Measurements from ENCODE around the gene SLC39A9.
A peak's percentile ranks its signal among the peaks of the same experiment; 100 is the strongest.
"Not testable (repeated sequence)": the region's sequence is repeated elsewhere in the genome, so short reads cannot be mapped to it uniquely, and the experiment has no call there.

Gene SLC39A9

GRCh38 chr14:69479696-69480095, 81.2 kb downstream of the SLC39A9 start:
- no peak for DNase-seq

DNA sequence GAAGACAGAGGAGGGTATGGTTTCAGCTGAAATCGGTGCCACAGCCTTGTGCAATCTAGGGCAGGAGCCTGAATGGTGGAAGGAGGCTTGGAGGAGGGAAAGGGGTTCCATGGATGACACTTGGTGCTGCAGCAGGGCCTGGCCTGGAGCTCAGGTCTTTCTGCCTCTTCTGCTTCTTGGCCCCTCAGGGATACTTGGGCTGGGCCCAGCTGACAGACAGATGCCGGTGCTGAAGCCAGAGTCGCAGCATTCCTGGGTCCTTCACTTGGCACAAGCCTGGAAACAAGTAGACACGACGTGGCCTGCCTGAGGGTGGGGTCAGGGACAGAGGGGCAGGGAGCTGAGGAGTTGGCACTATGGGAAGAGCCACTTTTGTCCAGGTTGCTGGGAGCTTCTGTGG, 81.6 kb downstream of the SLC39A9 start:
- no peak for DNase-seq

DNA sequence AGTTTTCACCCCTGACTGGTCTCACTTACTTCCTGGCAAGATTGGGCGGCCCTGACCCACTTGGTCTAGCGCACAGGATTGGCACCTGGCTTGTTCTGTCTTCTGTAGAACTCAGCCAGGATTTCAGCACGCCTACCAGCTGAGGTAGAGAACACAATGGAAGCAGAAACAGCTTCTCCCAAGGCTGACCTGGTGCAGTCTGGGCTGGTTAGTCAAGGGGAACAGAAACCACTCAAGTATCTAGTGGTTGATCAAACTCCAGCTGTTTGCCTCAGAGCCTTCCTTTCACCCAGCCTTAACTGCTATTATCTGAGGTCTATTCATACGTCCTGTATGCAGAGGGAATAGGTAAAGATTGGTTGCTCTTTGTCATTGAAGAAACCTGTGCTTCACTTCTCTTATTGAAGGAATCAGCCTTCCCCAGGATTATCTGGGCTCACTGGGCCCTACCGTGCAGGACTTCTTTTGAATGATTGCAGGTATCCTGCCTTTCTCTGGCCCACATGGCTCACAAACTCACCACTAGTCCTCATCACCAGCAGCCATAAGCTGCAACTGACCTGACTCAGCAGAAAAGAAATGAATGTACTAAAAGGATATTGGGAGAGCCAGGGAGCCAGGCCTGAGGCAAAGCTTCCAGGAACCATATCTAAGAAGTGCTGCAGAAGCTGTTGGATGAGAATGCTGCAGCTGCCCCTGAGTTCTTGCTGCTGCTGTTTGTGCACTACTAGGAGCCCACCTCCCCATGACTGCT, 83.5 kb downstream of the SLC39A9 start:
- DNase-seq, result no peak

GRCh38 chr14:69483765-69484443, 85.4 kb downstream of the SLC39A9 start:
- no peak for DNase-seq

- peak; percentile 30 for DNase-seq
Observed at GRCh38 chr14:69484444-69485314, 86.2 kb downstream of the SLC39A9 start, which contains the start of gene PLEKHD1. Gene PLEKHD1, plus strand, starts transcription at chr14:69484728. Its CDS starts 238 bp downstream, at chr14:69484966.

DNA sequence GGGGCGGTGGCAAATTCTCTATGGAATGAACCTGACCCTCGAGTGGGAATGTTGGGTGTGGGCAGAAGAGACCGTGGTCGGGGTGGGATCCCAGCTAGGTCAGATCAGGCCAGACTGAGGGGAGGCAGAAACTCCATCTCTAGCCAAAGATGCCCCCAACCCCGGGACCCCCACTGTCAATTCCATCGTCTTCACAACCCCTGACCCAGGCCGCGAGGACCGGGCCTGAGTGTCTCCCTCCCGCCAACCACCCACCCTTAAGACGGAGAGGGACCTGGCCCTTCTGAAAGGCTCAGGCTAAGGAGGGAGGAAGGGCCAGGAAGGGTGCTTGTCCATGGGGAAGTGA, 86.8 kb downstream of the SLC39A9 start:
- DNase-seq, result no peak

DNA sequence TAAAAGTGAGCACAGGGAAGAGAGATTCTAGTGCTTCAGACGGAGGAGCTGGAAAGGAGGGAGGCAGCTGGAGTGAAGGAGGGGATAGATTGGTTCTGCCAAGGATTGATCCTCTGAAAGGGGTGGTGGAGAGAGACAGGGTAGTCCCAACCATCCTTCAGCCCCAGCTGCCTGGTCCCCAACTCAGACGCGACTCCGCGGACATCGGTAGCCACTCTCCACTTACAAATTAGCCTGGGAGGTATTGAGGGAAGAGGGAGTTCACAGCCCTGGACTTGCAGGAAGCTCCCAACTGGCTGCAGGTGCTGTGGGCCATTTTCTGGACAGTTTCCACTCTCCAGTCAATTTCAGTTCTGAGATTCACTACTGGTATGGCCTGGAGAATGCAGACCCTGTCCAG, 87.2 kb downstream of the SLC39A9 start:
- DNase-seq, result no peak

DNA sequence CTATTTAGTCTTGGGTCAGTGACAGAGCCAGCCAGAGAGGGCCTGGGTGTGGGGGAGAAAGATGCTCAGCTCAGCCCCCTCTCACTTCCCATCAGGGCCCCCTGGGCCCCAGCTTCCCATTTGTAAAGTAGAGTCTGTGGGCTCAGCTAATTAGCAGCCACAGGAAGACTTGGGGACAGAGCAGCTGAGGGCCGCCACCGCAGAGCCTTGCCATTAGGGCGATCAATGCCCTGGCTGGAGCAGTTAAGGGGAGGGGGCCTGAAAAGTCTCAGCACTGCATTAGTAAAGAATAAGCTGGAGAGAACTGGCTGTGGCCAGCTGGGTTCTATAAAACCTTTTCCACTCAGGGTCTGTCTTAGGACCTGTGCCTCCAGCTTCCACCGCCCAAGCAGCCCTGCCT, 88.7 kb downstream of the SLC39A9 start:
- no peak for DNase-seq

DNA sequence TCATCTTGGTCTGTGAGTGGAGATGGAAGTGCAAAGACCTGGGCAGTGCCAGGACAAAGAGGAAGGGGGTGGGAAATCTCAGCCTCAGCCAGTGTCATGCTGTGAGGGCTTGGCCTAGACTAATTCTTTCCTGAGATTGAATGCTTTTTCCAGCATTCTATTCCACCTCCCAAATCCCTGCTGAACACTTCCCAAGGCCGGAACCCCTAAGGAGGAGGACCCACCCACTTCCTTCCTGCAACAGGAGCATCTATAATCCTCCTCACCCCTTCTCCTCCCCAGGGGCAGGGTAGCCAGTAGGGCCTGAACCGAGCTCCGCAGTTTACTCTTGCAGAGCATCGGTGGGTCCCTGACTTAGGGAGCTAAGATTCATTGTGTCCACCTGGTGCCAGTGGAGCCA, 89.3 kb downstream of the SLC39A9 start:
- DNase-seq, result no peak

- no peak for DNase-seq
Observed at GRCh38 chr14:69489495-69489894, 91.0 kb downstream of the SLC39A9 start.

DNA sequence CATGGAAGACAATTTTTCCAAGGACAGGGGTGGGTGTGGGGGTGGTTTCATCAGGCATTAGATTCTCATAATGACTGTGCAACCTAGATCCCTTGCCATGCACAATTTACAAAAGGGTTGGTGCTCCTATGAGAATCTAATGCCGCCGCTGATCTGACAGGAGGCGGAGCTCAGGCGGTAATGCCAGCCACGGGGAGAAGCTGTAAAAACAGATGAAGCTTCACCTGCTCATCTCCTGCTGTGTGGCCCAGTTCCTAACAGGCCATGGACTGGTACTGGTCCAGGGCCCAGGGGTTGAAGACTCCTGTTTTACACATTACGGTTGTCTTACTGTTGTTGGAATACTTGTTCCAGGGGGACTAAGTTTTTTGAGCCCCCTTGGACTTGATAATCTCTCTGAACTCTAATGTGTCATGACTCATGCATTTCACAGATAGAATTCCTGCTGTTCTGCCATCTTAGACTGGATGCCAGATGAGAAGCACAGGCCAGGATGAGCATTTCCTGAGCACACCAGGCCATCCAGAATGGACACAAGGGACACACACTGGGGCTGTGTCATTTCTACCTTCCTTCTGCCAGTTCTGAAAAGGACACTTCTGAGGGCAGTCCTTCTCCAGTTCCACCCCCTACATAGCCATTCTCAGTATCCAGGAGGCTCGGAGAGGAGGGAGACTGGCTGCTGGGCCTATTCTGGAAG, 91.9 kb downstream of the SLC39A9 start:
- no peak for DNase-seq

- DNase-seq, result no peak
Observed at GRCh38 chr14:69491193-69491592, 92.7 kb downstream of the SLC39A9 start.

GRCh38 chr14:69493038-69493437, 94.5 kb downstream of the SLC39A9 start:
- no peak for DNase-seq

GRCh38 chr14:69493791-69494190, 95.3 kb downstream of the SLC39A9 start:
- no peak for DNase-seq

- DNase-seq, result no peak
Observed at GRCh38 chr14:69495341-69495921, 96.9 kb downstream of the SLC39A9 start.

- DNase-seq, result not testable (repeated sequence)
Observed at GRCh38 chr14:69497866-69498265, 99.4 kb downstream of the SLC39A9 start.

DNA sequence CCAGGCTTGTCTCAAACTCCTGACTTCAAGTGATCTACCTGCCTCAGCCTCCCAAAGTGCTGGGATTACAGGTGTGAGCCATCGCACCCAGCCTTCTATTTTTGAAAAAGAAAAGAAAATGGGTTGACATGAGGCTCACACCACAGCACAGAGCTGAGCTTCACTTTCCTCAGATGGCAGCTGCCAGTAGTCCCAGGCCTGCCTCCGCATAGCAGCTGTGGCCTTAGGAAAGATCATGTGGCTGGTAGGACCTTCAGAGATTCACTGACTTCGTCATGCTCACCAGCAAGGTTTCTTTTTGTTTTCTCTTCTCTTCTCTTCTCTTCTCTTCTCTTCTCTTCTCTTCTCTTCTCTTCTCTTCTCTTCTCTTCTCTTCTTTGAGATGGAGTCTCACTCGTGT, 99.8 kb downstream of the SLC39A9 start:
- not testable (repeated sequence) for DNase-seq

DNA sequence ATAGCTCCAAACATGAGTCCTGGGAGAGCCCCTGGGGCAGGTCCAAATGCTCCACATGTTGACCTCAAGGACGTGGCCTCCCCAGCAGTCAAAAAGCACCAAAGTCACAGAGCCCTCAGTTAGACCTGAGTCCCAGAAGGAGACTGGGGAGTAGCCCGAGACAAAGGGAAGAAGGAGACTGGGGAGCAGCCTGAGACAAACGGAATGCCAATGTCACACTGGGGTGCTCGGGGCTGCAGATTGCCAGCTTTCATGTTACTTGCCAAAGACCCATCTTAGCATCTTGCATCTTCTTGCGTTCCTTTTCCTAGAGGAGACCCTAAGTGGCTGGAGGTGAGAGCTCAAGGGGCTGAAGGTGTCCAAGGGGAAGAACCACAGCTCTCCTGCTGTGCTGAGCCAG, 100.9 kb downstream of the SLC39A9 start:
- DNase-seq, result no peak

- no peak for DNase-seq
Observed at GRCh38 chr14:69500096-69500495, 101.6 kb downstream of the SLC39A9 start.

- no peak for DNase-seq
Observed at GRCh38 chr14:69500736-69501135, 102.2 kb downstream of the SLC39A9 start.

DNA sequence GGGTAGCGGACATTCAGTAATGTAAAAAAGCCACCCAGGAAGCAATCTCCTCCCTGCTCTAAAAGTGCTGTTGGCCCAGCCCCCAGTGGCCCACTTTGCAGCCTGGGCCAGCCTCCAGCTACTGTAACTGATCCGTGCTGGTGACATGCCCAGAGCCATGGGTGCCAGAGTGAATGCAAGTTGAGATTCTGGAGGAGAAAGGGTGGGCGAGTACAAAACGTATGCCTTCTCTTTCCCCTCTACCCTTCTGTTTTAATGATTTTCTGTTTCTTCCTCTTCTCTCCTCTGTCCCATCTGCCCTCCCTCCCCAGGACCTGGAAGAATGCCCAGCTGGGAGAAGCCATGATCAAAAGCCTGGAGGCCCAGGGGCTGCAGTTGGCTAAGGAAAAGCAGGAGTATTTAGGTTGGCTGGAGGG, 102.9 kb downstream of the SLC39A9 start:
- no peak for DNase-seq

- DNase-seq, result no peak
Observed at GRCh38 chr14:69504775-69505174, 106.3 kb downstream of the SLC39A9 start.

Data from NCI-H774 (cell line).